Activated CD8-positive, alpha-beta memory T cell treated with anti-CD3 and anti-CD28 coated beads, Interleukin-2, amount 50 U/mL, for 1 hour (primary cell): Measurements from ENCODE around the gene CALD1.

Source experiments
- DNase-seq: peaks from one replicate; pipeline ENCODE4 v3.0.0-alpha.2; 2020; ENCODE audit errors: extremely low read depth

CALD1 gene, protein sequence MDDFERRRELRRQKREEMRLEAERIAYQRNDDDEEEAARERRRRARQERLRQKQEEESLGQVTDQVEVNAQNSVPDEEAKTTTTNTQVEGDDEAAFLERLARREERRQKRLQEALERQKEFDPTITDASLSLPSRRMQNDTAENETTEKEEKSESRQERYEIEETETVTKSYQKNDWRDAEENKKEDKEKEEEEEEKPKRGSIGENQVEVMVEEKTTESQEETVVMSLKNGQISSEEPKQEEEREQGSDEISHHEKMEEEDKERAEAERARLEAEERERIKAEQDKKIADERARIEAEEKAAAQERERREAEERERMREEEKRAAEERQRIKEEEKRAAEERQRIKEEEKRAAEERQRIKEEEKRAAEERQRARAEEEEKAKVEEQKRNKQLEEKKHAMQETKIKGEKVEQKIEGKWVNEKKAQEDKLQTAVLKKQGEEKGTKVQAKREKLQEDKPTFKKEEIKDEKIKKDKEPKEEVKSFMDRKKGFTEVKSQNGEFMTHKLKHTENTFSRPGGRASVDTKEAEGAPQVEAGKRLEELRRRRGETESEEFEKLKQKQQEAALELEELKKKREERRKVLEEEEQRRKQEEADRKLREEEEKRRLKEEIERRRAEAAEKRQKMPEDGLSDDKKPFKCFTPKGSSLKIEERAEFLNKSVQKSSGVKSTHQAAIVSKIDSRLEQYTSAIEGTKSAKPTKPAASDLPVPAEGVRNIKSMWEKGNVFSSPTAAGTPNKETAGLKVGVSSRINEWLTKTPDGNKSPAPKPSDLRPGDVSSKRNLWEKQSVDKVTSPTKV

GRCh38 chr7:134778941-134779740 is at the start of gene CALD1:
CALD1 (plus strand) TSS chr7:134779634; CDS start chr7:134867734, 88,100 bp downstream.
- no peak for DNase-seq

DNA sequence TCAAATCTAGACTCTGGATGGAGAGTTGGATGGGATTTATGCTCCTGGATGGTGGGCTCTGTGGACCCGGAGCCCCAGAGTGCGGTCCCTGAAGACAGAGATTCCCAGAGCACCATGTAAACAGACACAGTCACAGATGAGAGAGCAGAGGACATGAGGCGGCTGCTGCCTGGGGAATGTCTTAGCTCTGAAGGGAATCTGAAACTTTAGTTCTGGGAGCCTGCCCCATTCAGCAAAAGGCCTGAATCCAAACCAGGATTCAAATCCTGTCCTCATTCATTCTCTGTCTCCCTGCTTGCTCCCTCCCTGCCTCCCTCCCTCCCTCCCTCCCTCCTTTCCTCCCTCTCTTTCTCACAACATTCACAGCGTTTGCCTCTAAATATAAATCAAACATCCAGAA is 49.5 kb upstream of the CALD1 start:
- DNase-seq: no peak

DNA sequence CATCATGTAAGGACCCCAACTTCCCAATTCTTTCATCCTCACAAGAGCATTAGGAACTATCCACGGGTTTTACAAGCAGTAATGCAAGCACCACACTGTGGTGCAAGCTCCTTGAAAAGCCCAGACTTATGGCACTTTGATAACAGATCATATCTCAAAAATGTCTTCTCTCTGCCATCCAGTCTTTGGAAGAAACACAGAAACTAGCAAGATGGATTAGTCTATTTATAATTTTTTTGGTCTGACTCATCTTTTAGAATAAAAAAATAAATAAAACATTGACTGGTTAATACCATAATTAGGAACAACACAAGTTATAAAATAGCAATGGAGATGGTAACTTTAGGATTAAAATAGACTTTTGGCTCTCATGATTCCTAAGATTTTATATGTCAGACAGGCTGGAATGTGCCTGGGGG is 49.0 kb upstream of the CALD1 start:
- no peak for DNase-seq

- DNase-seq: no peak
Measured at GRCh38 chr7:134731616-134732015, 47.8 kb upstream of the CALD1 start.

DNA sequence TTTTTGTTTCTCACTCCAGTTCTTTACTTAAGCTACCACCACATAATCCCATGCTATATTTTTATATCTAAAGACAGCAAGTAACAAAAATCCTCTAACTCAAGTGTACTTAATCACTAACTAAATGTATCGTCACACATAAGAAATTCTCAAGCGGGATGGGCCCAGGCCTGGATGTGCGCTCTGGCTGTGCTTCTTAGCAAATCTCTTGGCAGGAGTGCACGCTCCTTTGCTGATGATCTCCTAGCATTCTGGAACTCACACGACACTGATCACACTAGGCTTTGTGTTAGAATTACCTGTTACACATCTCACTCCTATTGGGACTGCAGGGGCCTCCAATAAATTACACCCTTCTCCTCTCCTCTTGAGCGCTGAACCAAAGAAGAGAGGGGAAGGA is 46.7 kb upstream of the CALD1 start:
- DNase-seq: no peak

GRCh38 chr7:134736381-134736780 is 43.1 kb upstream of the CALD1 start:
- DNase-seq: no peak

- no peak for DNase-seq
Measured at GRCh38 chr7:134737566-134738345, 41.7 kb upstream of the CALD1 start.

GRCh38 chr7:134739362-134739761 is 40.1 kb upstream of the CALD1 start:
- no peak for DNase-seq

GRCh38 chr7:134740376-134740775 is 39.1 kb upstream of the CALD1 start:
- DNase-seq: no peak

DNA sequence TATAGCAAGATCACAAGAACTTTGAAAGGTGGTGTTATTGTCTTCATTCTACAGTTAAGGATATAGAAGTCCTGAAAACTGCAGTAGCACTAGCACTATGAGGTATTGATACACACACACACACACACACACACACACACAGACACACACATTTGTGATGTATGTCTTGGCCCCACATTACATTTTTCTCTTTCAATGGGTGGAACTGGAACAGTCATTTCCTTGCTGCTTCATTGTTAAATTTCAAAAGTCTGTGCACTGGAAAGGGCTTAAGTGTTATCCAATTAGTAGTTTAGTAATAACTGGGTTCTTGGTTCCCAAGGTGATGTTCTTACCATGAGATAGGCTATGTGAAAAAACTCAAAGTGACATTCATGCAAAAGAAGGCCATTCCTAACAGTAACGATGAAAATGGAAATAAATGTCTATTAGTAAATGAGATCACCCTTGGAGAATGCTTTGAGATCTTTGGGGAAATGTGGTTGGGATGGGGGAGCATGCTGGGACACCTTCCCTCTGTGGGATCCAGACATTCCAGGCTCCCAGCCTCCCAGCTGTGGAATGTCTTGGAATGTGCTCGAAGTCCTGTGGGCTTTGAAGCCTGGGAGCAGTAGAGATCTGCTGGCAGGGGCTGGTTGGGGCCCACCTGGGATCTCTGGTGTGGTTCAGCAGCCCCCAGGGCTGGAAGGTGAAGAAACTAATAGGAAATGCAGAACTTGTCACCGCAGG is 37.4 kb upstream of the CALD1 start:
- no peak for DNase-seq

GRCh38 chr7:134742688-134743350 is 36.6 kb upstream of the CALD1 start:
- no peak for DNase-seq

GRCh38 chr7:134744569-134744968 is 34.9 kb upstream of the CALD1 start:
- DNase-seq: no peak

GRCh38 chr7:134747326-134747725 is 32.1 kb upstream of the CALD1 start:
- no peak for DNase-seq

- no peak for DNase-seq
Measured at GRCh38 chr7:134750083-134751062, 29.1 kb upstream of the CALD1 start.

DNA sequence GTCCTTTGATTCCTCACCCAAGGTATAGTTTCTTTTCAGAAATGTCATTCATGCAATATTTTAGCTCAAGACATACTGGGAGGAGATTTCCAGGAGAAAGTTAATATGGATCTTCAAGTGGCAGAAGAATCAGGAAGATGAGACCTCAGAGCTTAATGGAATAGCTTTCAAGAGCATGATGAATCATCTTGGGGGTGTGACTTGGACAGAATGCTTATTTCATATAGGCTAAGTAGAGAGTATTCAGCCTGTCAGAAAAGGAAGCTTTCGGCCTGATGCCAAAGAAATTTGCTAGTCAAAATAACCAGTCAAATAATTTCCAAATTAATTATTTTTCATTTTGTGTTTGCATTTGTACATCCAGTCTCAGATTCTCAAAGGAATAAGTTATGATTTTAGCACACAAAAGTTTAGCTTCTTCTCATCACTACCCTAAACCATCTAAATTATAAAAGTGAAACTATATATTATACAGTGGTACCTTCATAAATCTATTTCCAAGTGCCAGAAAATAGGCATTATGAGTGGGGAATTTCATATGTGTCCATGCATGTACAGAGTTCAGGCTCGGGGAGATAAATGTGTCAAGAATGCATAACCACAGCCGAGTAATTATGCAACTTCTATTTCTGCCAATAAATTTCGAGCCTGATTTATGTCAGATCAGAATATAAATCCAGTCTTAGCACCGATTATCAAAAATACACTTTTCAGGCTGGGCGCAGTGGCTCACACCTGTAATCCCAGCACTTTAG is 27.3 kb upstream of the CALD1 start:
- DNase-seq: no peak

DNA sequence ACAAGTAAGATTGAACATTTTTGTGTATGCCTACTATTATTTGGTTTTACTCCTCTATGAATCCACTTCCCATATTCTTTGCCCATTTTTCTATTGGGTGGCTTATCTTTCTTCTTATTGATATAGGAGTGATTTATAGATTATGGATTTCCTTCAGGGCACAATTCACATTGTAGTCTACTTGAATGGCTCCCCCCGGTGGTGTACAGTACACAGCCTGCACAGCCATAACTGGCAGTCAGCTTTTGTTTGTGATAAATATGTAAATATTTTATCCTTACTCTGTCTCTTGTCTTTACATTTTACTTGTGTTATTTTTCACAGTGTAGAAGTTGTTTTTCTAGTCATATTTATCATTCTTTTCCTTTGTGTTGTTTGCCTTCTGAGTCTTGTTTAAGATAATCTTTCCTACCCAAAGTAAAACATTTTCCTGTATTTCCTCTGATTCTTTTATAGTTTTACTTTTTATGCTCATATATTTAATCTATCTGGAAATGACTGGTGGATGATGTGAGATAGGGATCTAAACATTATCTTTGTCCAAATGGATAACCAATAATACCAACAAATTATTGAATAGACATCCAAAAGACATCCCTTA is 23.9 kb upstream of the CALD1 start:
- no peak for DNase-seq

GRCh38 chr7:134757938-134758337 is 21.5 kb upstream of the CALD1 start:
- DNase-seq: no peak

GRCh38 chr7:134758981-134759380 is 20.5 kb upstream of the CALD1 start:
- no peak for DNase-seq
